Breast epithelium (tissue), 3 donors: ENCODE measurements around the gene PIGB.

ENCODE experiments used
- CTCF ChIP-seq, 3 donors: fragments of 450-650 bp; IDR thresholded peaks; one replicate each; pipeline ENCODE4 v1.5.1; 2016 to 2017; ENCODE audit warnings: antibody characterized with exemption in 3 of 3, mild to moderate bottlenecking in 3 of 3, moderate library complexity in 3 of 3
- POLR2AphosphoS5 ChIP-seq, 3 donors: sonication (generic); formaldehyde crosslinking; IDR thresholded peaks; one replicate each; pipeline ENCODE4 v1.6.1; 2017; ENCODE audit warnings: antibody characterized with exemption in 3 of 3

GRCh38 chr15:55327387-55327786 is 8.4 kb downstream of the PIGB start:
- TF ChIP-seq POLR2AphosphoS5 (IDR thresholded peaks at IDR 0.05) = no peak
- TF ChIP-seq CTCF (IDR thresholded peaks at IDR 0.05) = no peak
